GM12878 (cell line): ENCODE measurements around the gene IPP. TPM values are rescaled to one million over a fixed set of nuclear protein-coding genes. Genes with fewer than 3 reads are reported as not detected.

Experiments
- ATAC-seq: fragments of 200-7000 bp; cut with Tn5 transposase; 3 replicates; pipeline ENCODE4 v1.9.1; 2020; ENCODE audit warnings: mild to moderate bottlenecking, moderate library complexity
- BruUV-seq: library from RNA; stranded (reverse); fragments of 400-500 nt; replicated peaks from 2 replicates; lab custom pipeline; 2021; lab: Mats Ljungman, UMichigan
- CTCF ChIA-PET: fragments of 300-600 bp; sonication (Branson Sonifier 250); formaldehyde crosslinking; extraction: SDS; loops from one replicate; lab custom pipeline; 2021; ENCODE audit warnings: inconsistent platforms; lab: Yijun Ruan, JAX
- POLR2A ChIA-PET: fragments of 350-600 bp; formaldehyde crosslinking; extraction: SDS; loops from one replicate; lab custom pipeline; 2021; ENCODE audit warnings: inconsistent platforms; lab: Charles Lee
- RAD21 ChIA-PET: fragments of 300-600 bp; sonication (Branson Sonifier 250); formaldehyde crosslinking; loops from one replicate; lab custom pipeline; 2023; ENCODE audit warnings: antibody characterized with exemption; ENCODE audit not compliant: unreplicated experiment; lab: Charles Lee
- SMC1A ChIA-PET: fragments of 300-600 bp; sonication (Branson Sonifier 250); formaldehyde crosslinking; loops from one replicate; lab custom pipeline; 2023; ENCODE audit not compliant: unreplicated experiment, uncharacterized antibody; lab: Charles Lee
- DNase-seq: peaks from one replicate; pipeline ENCODE4 v3.0.0-alpha.2; 2011; ENCODE audit warnings: low read depth, low spot score
- FAIRE-seq: peaks from 3 replicates; lab custom pipeline; 2011; peaks lifted over from hg19 to GRCh38; lab: Jason Lieb, UNC
- H2AFZ ChIP-seq: 2 replicates; pipeline ENCODE4 v1.6.0; 2011; ENCODE audit warnings: low read depth, low read length, control low read depth; ENCODE audit not compliant: control insufficient read depth
- H3K27ac ChIP-seq: 2 replicates; pipeline ENCODE4 v1.5.1; 2011; ENCODE audit warnings: control low read depth; ENCODE audit not compliant: control insufficient read depth, insufficient read depth
- H3K27me3 ChIP-seq, 2 experiments: replicated peaks in 1 of 2; 2 replicates each; pipeline versions ENCODE4 v1.6.0 to v1.6.1; 2011; ENCODE audit warnings: low read length in 1 of 2; ENCODE audit not compliant: control insufficient read depth in 2 of 2, insufficient read depth in 2 of 2
- H3K36me3 ChIP-seq, 2 experiments: 2 replicates each; pipeline ENCODE4 v1.5.1; 2011; ENCODE audit warnings: low read length in 1 of 2; ENCODE audit not compliant: control insufficient read depth in 2 of 2, insufficient read depth in 2 of 2
- H3K4me1 ChIP-seq: 2 replicates; pipeline ENCODE4 v1.6.1; 2011; ENCODE audit warnings: mild to moderate bottlenecking, low read length, moderate library complexity, mixed read lengths; ENCODE audit not compliant: control insufficient read depth, insufficient read depth
- H3K4me2 ChIP-seq: 2 replicates; pipeline ENCODE4 v1.6.0; 2011; ENCODE audit warnings: control low read depth; ENCODE audit not compliant: control insufficient read depth, insufficient read depth
- H3K4me3 ChIP-seq: fragments of 200-600 bp; sonication (generic); 2 replicates; pipeline ENCODE4 v1.5.1; 2016
- H3K79me2 ChIP-seq: 2 replicates; pipeline ENCODE4 v1.6.0; 2011; ENCODE audit warnings: low read length; ENCODE audit not compliant: control insufficient read depth, insufficient read depth
- H3K9ac ChIP-seq: 2 replicates; pipeline ENCODE4 v1.8.0; 2011; ENCODE audit warnings: low read length, control low read depth, mixed read lengths; ENCODE audit not compliant: control insufficient read depth, insufficient read depth
- H3K9me3 ChIP-seq: replicated peaks from 3 replicates; pipeline ENCODE4 v1.5.1; 2011; ENCODE audit warnings: mild to moderate bottlenecking, low read length; ENCODE audit not compliant: control insufficient read depth, insufficient read depth
- H4K20me1 ChIP-seq: 2 replicates; pipeline ENCODE4 v1.6.0; 2011; ENCODE audit not compliant: control insufficient read depth, insufficient read depth
- ASH2L ChIP-seq: fragments of 300-600, 200-600 bp; sonication (generic); IDR thresholded peaks from 2 replicates; pipeline ENCODE4 v1.6.1; 2017; ENCODE audit warnings: low read depth, mild to moderate bottlenecking, borderline replicate concordance
- CEBPB ChIP-seq, 2 experiments: fragments of 150-350 bp in 1 of 2; IDR thresholded peaks; 2 replicates each; pipeline ENCODE4 v1.6.1; 2012 to 2014; ENCODE audit warnings: low read depth in 2 of 2, low read length in 2 of 2, borderline replicate concordance in 1 of 2, inconsistent platforms in 1 of 2
- CHD1 ChIP-seq: IDR thresholded peaks from 2 replicates; pipeline ENCODE4 v1.6.1; 2012; ENCODE audit warnings: low read depth, low read length, improper control_type of control experiment
- CUX1 ChIP-seq: IDR thresholded peaks from 2 replicates; pipeline ENCODE4 v1.6.1; 2012; ENCODE audit warnings: improper control_type of control experiment, low read depth, low read length; ENCODE audit not compliant: insufficient replicate concordance
- IKZF2 ChIP-seq, 2 experiments: fragments of 450-650 bp; IDR thresholded peaks; 2 replicates each; pipeline ENCODE4 v1.6.1; 2017; ENCODE audit warnings: mild to moderate bottlenecking in 2 of 2, moderate library complexity in 2 of 2
- MEF2A ChIP-seq: IDR thresholded peaks from 2 replicates; pipeline ENCODE4 v1.6.1; 2011; ENCODE audit warnings: low read depth, mild to moderate bottlenecking, low read length, moderate library complexity; ENCODE audit not compliant: insufficient read depth
- MEF2B ChIP-seq: fragments of 450-650 bp; IDR thresholded peaks from 2 replicates; pipeline ENCODE4 v1.6.1; 2018; ENCODE audit warnings: mild to moderate bottlenecking, moderate library complexity; ENCODE audit not compliant: partially characterized antibody, poor library complexity, severe bottlenecking
- NFYA ChIP-seq: IDR thresholded peaks from 2 replicates; pipeline ENCODE4 v1.6.1; 2011; ENCODE audit warnings: low read depth, mild to moderate bottlenecking, low read length, improper control_type of control experiment, borderline replicate concordance
- USF2 ChIP-seq: IDR thresholded peaks from 2 replicates; pipeline ENCODE4 v1.6.1; 2011; ENCODE audit warnings: low read depth, low read length, improper control_type of control experiment, borderline replicate concordance
- ZBTB4 ChIP-seq: fragments of 450-650 bp; formaldehyde crosslinking; IDR thresholded peaks from 2 replicates; pipeline ENCODE4 v1.4.0; 2022; ENCODE audit warnings: mild to moderate bottlenecking, moderate library complexity
- ZNF207 ChIP-seq: fragments of 450-650 bp; IDR thresholded peaks from 2 replicates; pipeline ENCODE4 v1.6.1; 2014; ENCODE audit warnings: antibody characterized with exemption, mild to moderate bottlenecking, borderline replicate concordance
- ZSCAN29 ChIP-seq: fragments of 450-650 bp; IDR thresholded peaks from 2 replicates; pipeline ENCODE4 v1.6.1; 2017; ENCODE audit warnings: mild to moderate bottlenecking, moderate library complexity
- WGBS: methylation state at CpG from one replicate; pipeline ENCODE4 v1.1.6; 2016; ENCODE audit warnings: low lambda C conversion rate; ENCODE audit not compliant: insufficient replicate concordance, insufficient coverage; ENCODE audit errors: missing lambda C conversion rate; 5-methylcytosine and 5-hydroxymethylcytosine counted together
- in situ Hi-C: fragments of 300-500 bp; cut with MboI; formaldehyde crosslinking; loops from 9 replicates; pipeline ENCODE4 v1.14.3; 2018; ENCODE audit warnings: mixed read lengths
- intact Hi-C: fragments of 100-400 bp; cut with micrococcal nuclease; formaldehyde crosslinking; loops from one replicate; pipeline ENCODE4 v1.14.2; 2022; ENCODE audit not compliant: unreplicated experiment
- polyA plus RNA-seq, 11 experiments: library from polyadenylated mRNA; depleted of rRNA in 4 of 11; unstranded in 6 of 11; stranded (reverse) in 5 of 11; fragments of >200 nt; fragmentation: Nextera tagmentation in 4 of 11; fragmentation: Illumina TruSeq in 1 of 11; extraction: Ambion mirVana in 4 of 11; extraction: Trizol in 1 of 11; gene quantifications; 1 replicate in 1 of 11; 2 replicates in 10 of 11; pipeline versions ENCODE4 v1.2.1 to v1.2.3, GENCODE V29; 2011 to 2016; ENCODE audit warnings: inconsistent platforms in 2 of 11, missing spikeins in 2 of 11, low read depth in 1 of 11
- total RNA-seq, 4 experiments: library from RNA; depleted of rRNA in 3 of 4; stranded (reverse); fragments of >200 nt in 3 of 4; fragmentation: Illumina TruSeq in 1 of 4; extraction: Trizol in 1 of 4; gene quantifications; 2 replicates each; pipeline versions ENCODE4 v1.2.1 to v1.2.3, GENCODE V29; 2013 to 2021

The IPP gene
- total and polyA plus RNA-seq, 10 of the 15 experiments (the other 5 are each of a cell fraction or from before 2014, with no cell fraction given): 4.7 to 15.0 (median 10.4) TPM

- H3K4me2 ChIP-seq: no peak overlapping the region
- no peaks in the 10 kb centered on the region for H3K9me3 ChIP-seq
- intact Hi-C loops (no loop called here), in situ Hi-C loops (no loop called here)
- no TSS peak for BruUV-seq
- WGBS: 81% methylated on average over 9 of the region's 9 CpGs
- no peak overlapping the region for H3K9ac ChIP-seq
- H3K4me3 ChIP-seq: no peak overlapping the region
- no peak overlapping the region for H3K27ac ChIP-seq
- no peaks in the 10 kb centered on the region for H4K20me1 ChIP-seq
- DNase-seq (no peak), FAIRE-seq (no peak), ATAC-seq (no peak)
- TF ChIP-seq IKZF2 (IDR thresholded peaks at IDR 0.05): no peak
- TF ChIP-seq CEBPB (IDR thresholded peaks at IDR 0.05; ENCODE audit: borderline replicate concordance in 1 of 2, low read depth in 2 of 2, low read length in 2 of 2): no peak
- no peak for TF ChIP-seq ZSCAN29
- no peak for TF ChIP-seq NFYA
- no peak for TF ChIP-seq ZBTB4
- TF ChIP-seq CHD1: no peak
- TF ChIP-seq ASH2L: no peak
- no peak for TF ChIP-seq CUX1
- no peak for TF ChIP-seq MEF2B
- no peak for TF ChIP-seq MEF2A
- no peak for TF ChIP-seq ZNF207
- no peak for TF ChIP-seq USF2
- no peaks in the 10 kb centered on the region for H3K27me3 ChIP-seq
- ChIA-PET POLR2A (no interaction called here), SMC1A (interaction anchor here (1.2 kb wide), 1 partner anchor 10 kb away, joined by 3 read pairs; no protein-coding TSS in a partner anchor), CTCF (no interaction called here), RAD21 (no interaction called here)
- H3K4me1 ChIP-seq: no peaks in the 10 kb centered on the region
- no peaks in the 10 kb centered on the region for H3K36me3 ChIP-seq
- no peak overlapping the region for H2AFZ ChIP-seq
- no peaks in the 10 kb centered on the region for H3K79me2 ChIP-seq
These were observed 46.5 kb upstream of the IPP start for GRCh38 chr1:45796946-45797345.
